Measurements from ENCODE around the gene POLR2E.

- TF ChIP-seq CTCF (conservative IDR thresholded peaks at IDR 0.05; ENCODE audit: low read depth, low read length) (no peak), EZH2 (IDR thresholded peaks at IDR 0.05; ENCODE audit: borderline replicate concordance, low read depth, low read length, poor library complexity, severe bottlenecking) (no peak)
Measured at GRCh38 chr19:1136621-1137317, 41.6 kb upstream of the POLR2E start.

All from A673 (cell line).